HG03280 (cell line): ENCODE measurements around the gene FAM43B.

ENCODE experiments used
- ATAC-seq: cut with Tn5 transposase; IDR thresholded peaks from one replicate; pipeline ENCODE4 v1.9.1; 2021; ENCODE audit warnings: mild to moderate bottlenecking, moderate library complexity; ENCODE audit not compliant: unreplicated experiment

FAM43B gene

DNA sequence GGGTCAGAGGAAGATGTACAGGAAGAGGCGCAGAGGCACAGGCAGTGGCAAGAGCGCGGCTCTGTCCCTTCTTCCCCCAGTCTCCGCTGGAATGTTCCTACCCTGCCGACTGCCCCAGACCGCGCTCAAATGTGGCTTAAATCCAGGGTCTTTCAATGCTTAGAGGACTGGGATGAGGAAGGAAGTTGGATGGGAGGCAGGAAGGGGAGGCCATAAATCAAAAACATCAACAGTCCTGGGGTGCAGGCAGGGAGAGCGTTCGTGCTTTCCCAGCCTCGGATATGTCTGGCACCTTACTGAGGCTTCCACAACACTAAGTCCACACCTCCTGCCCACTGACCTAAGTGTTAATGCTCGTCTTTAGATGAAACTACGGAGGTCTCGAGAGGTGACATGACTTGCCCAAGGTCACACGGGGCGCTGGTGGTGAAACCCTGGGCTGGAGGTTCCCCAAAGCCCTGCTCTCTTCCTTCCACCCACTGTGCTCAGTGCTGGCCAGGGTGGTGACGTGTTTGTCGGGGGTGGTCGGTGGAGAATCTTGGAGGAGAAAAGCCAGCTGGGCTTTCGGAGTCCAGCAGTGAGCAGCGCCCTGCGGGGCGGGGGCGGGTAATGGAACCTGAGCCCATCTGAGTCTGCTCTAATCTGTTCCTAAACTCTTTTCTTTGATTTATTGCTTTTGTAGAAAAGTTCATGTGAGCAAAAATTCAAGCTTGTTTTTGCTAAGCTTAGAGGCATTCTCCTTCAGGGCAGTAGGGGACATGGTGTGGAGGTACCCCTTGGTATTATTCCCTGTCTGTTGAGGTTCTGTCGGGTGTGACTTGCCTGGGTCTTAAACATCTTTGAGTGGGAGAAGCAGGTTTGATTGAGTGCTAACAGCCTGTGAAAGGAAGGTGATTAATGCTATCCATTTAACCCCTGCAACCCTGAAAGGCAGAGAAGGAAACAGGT lies 37.2 kb downstream of the FAM43B start:
- no peak for ATAC-seq

DNA sequence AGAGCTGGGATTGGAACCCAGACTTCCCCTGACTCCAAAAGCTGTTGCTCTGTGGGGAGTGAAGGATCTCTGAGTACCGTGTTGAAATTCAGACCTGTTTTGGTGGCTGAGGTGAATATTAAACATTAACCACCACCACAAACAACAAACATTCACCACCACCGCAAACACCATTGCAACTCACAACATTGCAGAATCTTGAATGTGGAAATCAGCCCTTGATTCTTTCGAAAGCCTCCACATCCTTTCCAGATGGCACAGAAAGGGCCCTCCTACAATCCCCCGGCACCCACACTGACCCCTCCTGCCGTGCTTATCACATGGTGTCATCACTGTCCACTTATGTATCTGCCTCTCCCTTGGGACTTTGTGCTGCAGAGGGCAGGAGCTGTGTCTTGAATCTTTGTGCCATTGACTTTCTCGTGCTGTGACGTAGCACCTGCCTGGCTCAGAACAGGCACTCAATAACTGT lies 38.0 kb downstream of the FAM43B start:
- no peak for ATAC-seq

DNA sequence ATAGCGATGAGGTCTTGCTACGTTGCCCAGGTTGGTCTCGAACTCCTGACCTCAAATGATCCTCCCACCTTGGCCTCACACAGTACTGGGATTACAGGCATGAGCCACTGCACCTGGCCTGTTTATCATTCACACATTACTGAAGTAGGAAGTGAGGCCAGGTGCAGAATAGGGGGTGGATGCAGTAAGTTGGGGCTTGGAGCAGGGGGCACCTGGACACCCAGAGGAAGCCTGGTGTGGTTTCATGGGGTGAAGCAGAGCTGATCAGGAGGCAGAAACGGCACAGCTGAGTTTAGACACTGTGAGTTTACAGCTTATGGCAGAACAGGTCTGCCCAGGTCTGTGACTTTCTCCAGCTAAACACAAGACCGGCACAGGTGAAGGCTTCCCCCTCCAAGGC lies 41.4 kb downstream of the FAM43B start:
- ATAC-seq = no peak

DNA sequence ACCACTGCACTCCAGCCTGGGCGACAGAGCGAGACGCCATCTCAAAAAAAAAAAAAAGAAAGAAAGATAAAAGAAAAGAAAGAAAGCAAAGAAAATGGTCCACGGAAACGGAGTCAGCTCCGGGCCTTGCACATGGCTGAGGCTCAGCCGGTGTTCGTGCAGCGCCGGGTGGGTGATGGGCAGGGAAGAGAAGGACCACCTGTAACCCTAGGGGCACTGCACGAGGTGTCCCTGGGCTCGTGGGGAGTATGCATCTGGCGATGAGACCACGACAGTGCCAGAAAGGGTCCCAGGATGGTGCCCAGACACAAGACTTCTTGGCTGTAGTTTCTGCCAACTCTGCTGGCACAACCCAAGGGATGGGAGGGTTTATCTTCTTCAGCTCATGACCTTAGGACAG lies 42.4 kb downstream of the FAM43B start:
- no peak for ATAC-seq

DNA sequence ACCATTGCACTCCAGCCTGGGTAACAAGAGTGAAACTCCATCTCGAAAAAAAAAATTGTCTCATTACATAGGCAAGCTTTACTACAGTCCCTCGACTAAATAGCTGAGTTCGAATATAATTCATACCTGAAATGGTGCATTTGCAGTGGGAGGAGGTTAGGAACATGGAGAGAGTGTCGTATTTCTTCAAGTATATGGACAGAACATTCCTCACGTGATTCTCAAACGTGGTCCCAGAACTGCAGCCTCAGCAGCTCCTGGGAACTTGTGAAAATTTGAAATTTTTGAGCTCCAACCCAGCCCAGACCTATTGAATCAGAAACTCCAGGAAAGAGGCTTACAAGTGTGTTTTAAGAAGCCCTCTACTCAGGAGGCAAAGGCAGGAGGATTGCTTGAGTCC lies 43.7 kb downstream of the FAM43B start:
- ATAC-seq = no peak

DNA sequence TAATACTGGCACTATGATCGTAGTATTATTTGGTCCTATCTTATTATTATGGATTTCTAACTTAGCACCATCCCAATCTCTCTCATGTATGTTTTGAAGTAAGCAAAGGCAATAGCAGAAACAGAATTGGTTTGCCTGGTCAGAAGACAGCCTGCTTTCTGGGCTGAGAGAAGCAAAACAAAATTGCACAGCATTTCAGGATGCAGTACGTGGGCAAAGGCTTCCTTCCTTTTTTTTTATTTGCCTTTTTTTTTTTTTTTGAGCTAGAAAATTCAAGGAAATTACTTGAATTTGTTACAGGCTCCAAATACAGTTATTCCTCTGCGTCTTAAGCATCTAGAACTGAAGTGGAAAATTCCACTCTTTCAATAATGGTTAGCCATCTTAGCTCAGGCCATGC lies 45.3 kb downstream of the FAM43B start:
- no peak for ATAC-seq

DNA sequence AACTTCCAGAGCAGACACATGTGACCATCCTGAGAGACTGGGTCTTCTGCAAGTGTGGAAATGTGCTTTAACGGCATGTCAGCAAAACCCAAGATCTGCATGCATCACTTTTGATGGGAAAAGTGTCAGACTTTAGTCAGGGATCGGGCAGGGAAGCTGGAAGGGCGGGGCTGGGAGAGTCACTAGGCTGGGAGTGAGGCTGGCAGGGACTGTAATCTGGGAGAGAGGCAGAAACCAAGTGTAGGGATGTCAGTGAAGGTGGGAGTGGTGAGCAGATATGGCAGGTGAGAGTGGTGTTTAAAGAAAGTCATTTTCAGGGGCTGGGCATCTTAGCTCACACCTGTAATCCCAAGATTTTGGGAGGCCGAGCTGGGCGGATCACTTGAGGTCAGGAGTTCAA lies 47.8 kb downstream of the FAM43B start:
- ATAC-seq = no peak

DNA sequence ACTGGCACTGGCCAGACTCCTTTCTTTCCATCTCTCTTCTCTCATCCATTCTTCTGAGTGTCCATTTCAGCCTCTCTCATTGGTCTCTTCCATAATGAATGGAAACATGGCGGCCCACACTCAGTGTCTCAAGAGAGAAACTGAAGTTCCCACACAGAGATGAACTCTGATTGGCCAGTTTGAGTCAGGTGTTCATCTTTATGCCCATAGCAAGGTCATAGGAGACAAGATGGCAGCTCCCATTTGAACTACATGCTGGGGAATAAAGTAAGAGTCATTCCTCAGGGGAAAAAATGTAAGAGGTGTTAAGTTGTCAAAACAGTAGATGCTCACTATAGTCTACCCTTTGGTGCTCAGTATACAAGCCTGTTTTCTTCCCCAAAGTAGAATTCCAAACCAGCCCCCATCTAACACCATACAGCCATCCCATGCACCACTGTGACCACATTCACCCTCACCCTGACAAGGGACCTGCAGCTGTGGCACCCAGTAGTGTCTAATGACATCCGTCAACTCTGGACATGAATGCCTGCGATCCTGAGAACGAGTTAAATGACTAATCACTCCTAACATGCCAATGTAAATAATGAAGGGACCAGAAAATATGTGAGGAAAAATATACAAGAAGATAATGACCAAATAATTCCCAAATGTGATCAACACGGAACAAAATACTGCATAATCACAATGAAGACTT lies 48.9 kb downstream of the FAM43B start:
- no peak for ATAC-seq

DNA sequence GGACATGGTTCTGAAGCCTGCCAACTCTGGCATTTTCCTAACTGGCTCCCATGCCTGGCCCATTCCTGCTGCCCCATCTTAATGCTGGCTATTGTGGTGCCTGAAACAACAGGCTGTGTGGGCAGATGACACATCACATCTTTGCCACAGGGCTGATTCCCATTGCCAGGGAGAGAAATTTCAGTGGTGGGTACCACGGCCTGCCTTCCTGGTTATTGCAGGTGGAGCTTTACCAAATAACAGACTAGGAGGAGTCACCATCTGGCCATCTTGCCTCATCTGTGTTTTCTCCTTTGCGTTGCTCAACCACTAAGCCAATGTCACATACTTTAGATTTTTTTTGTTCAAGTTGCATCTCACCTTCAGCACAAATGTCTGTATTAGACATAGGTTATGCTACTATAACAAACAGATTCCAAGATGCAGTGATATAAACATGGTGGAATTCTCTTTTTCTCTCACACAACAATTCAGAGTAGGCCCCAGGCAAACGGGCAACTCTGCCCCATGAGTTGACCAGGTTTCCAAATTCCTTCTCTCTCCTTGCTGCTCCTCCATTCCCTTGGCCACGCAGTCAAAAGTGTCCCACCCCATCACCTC lies 50.6 kb downstream of the FAM43B start:
- no peak for ATAC-seq

DNA sequence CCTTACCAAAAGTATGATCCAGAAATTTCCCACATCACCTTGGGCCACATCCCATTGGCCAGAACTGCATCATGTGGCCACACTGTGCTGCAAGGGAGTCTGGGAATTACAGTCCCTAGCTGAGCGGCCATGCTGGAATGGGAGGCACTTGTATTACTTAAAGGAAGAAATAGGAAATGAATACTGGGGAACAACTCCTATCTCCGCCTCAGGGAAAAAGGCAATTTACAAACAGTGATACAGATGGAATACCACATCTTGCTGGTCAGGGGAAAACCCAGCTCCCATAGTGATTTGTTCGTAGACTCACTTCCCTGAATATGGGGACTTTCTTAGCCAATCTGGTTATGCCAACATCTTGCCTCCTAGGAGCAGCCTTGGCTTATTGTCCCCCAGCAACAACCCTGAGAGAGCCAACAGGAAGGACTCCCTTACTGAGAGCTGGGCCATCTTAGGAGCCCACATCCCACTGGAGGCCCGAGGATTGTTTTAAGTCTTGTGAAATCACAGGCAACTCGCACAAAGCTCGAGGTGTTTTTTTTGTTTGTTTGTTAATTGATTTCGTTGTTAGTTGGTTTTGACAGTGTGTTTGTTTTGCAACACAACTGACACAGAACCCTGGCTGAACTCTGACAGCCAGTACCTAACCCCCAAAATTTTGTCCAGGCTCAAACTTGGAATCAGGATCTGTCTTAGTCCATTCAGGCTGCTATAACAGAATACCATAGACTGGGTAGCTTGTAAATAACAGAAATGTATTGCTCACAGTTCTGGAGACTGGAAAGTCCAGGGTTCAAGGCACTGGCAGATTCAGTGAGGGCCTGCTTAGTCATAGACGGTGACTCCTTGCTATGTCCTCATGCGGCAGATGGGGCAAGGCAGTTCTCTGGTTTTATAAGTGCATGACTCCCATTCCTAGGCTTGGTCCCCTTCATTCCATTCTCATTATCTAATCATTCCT lies 51.4 kb downstream of the FAM43B start:
- ATAC-seq = no peak
